CD8-positive, alpha-beta memory T cell (primary cell): ENCODE measurements around the gene ZNF469. TPM values are rescaled to one million over a fixed set of nuclear protein-coding genes. Genes with fewer than 3 reads are reported as not detected.

Experiments
- CTCF ChIA-PET: fragments of 350-600 bp; sonication (Branson Sonifier 250); formaldehyde crosslinking; loops from one replicate; lab custom pipeline; 2021; ENCODE audit warnings: antibody characterized with exemption; lab: Charles Lee
- POLR2A ChIA-PET: fragments of 350-600 bp; sonication (Branson Sonifier 250); formaldehyde crosslinking; loops from one replicate; lab custom pipeline; 2021; ENCODE audit warnings: antibody characterized with exemption; lab: Charles Lee
- DNase-seq, 5 donors: peaks; one replicate each; pipeline versions ENCODE4 v3.0.0 to v3.0.0-alpha.2; 2020 to 2022; ENCODE audit warnings: mixed read lengths in 1 of 5
- H3K27ac ChIP-seq: one replicate; pipeline ENCODE4 v1.7.0; 2013; ENCODE audit warnings: low read depth, mild to moderate bottlenecking, low read length, moderate library complexity
- H3K27me3 ChIP-seq: 2 replicates; pipeline ENCODE4 v1.7.0; 2013; ENCODE audit warnings: low read length, mild to moderate bottlenecking; ENCODE audit not compliant: insufficient read depth, poor library complexity, severe bottlenecking
- H3K36me3 ChIP-seq: 2 replicates; pipeline ENCODE4 v1.7.0; 2013; ENCODE audit warnings: mild to moderate bottlenecking, low read length, moderate library complexity; ENCODE audit not compliant: insufficient read depth
- H3K4me1 ChIP-seq: 2 replicates; pipeline ENCODE4 v1.7.0; 2013; ENCODE audit warnings: mild to moderate bottlenecking, low read length, moderate library complexity; ENCODE audit not compliant: insufficient read depth
- H3K4me3 ChIP-seq: 2 replicates; pipeline ENCODE4 v1.7.0; 2013; ENCODE audit warnings: mild to moderate bottlenecking, low read length
- H3K9me3 ChIP-seq: 2 replicates; pipeline ENCODE4 v1.7.0; 2013; ENCODE audit warnings: mild to moderate bottlenecking, low read length
- H3K27ac Mint-ChIP-seq, 8 donors: one replicate each; pipeline ENCODE4 v1.8.0; 2020 to 2021; ENCODE audit warnings: mixed read lengths in 8 of 8, mild to moderate bottlenecking in 6 of 8, inconsistent platforms in 3 of 8, moderate library complexity in 3 of 8
- H3K27me3 Mint-ChIP-seq, 2 donors: one replicate each; pipeline ENCODE4 v1.8.0; 2020 to 2021; ENCODE audit warnings: mixed read lengths in 2 of 2, mild to moderate bottlenecking in 1 of 2, moderate library complexity in 1 of 2
- H3K36me3 Mint-ChIP-seq, 3 donors: one replicate each; pipeline ENCODE4 v1.8.0; 2020 to 2021; ENCODE audit warnings: mixed read lengths in 3 of 3, inconsistent platforms in 1 of 3, mild to moderate bottlenecking in 1 of 3
- H3K4me1 Mint-ChIP-seq, 3 donors: one replicate each; pipeline ENCODE4 v1.8.0; 2020 to 2021; ENCODE audit warnings: mixed read lengths in 3 of 3, inconsistent platforms in 1 of 3, mild to moderate bottlenecking in 1 of 3
- H3K4me3 Mint-ChIP-seq, 7 donors: one replicate each; pipeline ENCODE4 v1.8.0; 2020 to 2021; ENCODE audit warnings: mixed read lengths in 7 of 7, mild to moderate bottlenecking in 6 of 7, moderate library complexity in 4 of 7, inconsistent platforms in 2 of 7
- H3K9me3 Mint-ChIP-seq, 5 donors: one replicate each; pipeline ENCODE4 v1.8.0; 2020 to 2022; ENCODE audit warnings: mixed read lengths in 5 of 5, mild to moderate bottlenecking in 3 of 5, moderate library complexity in 2 of 5, inconsistent platforms in 1 of 5
- polyA plus RNA-seq: library from polyadenylated mRNA; unstranded; fragments of 300-500 nt; fragmentation: Illumina TruSeq; gene quantifications from one replicate; pipeline ENCODE4 v1.2.3, GENCODE V29; 2021
- total RNA-seq, 2 experiments: library from RNA; stranded (reverse); gene quantifications; one replicate each; pipeline ENCODE4 v1.2.3, GENCODE V29; 2021

Gene ZNF469
- total and polyA plus RNA-seq, 3 experiments from 2014 or later = 0.23 to 1.7 (median 1.5) TPM

- no peaks in the 10 kb centered on the region for H3K27me3 ChIP-seq
- H3K36me3 Mint-ChIP-seq = no peaks in the 10 kb centered on the region
- no peak overlapping the region for H3K27ac Mint-ChIP-seq
- H3K4me3 ChIP-seq = no peak overlapping the region
- H3K9me3 Mint-ChIP-seq = no peaks in the 10 kb centered on the region
- H3K4me3 Mint-ChIP-seq = no peak overlapping the region
- CTCF ChIA-PET = no interaction called here
- H3K27me3 Mint-ChIP-seq = no peaks in the 10 kb centered on the region
- H3K9me3 ChIP-seq = no peaks in the 10 kb centered on the region
- H3K27ac ChIP-seq = no peak overlapping the region
- DNase-seq = no peak
- H3K4me1 Mint-ChIP-seq = peaks cover 0 to 6% (median 4%) of the 10 kb centered on the region in 3 donors
- H3K36me3 ChIP-seq = no peaks in the 10 kb centered on the region
- POLR2A ChIA-PET = no interaction called here
- peaks cover 7% of the 10 kb centered on the region for H3K4me1 ChIP-seq
Measured at GRCh38 chr16:88349903-88350900, 32.6 kb upstream of the ZNF469 start.

GRCh38 chr16:88350922-88351321 lies 31.8 kb upstream of the ZNF469 start:
- no peak overlapping the region for H3K27ac ChIP-seq
- peaks cover 7% of the 10 kb centered on the region for H3K4me1 ChIP-seq
- ChIA-PET CTCF (no interaction called here), POLR2A (no interaction called here)
- H3K4me3 Mint-ChIP-seq = no peak overlapping the region
- no peak for DNase-seq
- H3K36me3 ChIP-seq = no peaks in the 10 kb centered on the region
- H3K4me1 Mint-ChIP-seq = peaks cover 0 to 6% (median 4%) of the 10 kb centered on the region in 3 donors
- no peaks in the 10 kb centered on the region for H3K27me3 Mint-ChIP-seq
- no peaks in the 10 kb centered on the region for H3K27me3 ChIP-seq
- no peak overlapping the region for H3K27ac Mint-ChIP-seq
- H3K4me3 ChIP-seq = no peak overlapping the region
- no peaks in the 10 kb centered on the region for H3K9me3 Mint-ChIP-seq
- H3K9me3 ChIP-seq = no peaks in the 10 kb centered on the region
- H3K36me3 Mint-ChIP-seq = no peaks in the 10 kb centered on the region

GRCh38 chr16:88351491-88352101 lies 31.2 kb upstream of the ZNF469 start:
- ChIA-PET POLR2A (no interaction called here), CTCF (no interaction called here)
- no peak overlapping the region for H3K27ac ChIP-seq
- no peaks in the 10 kb centered on the region for H3K9me3 Mint-ChIP-seq
- H3K4me3 Mint-ChIP-seq = no peak overlapping the region
- no peak for DNase-seq
- no peak overlapping the region for H3K4me3 ChIP-seq
- no peak overlapping the region for H3K27ac Mint-ChIP-seq
- no peaks in the 10 kb centered on the region for H3K27me3 Mint-ChIP-seq
- H3K36me3 Mint-ChIP-seq = no peaks in the 10 kb centered on the region
- no peaks in the 10 kb centered on the region for H3K27me3 ChIP-seq
- H3K4me1 Mint-ChIP-seq = peaks cover 0 to 6% (median 4%) of the 10 kb centered on the region in 3 donors
- no peaks in the 10 kb centered on the region for H3K9me3 ChIP-seq
- no peaks in the 10 kb centered on the region for H3K36me3 ChIP-seq
- peaks cover 7% of the 10 kb centered on the region for H3K4me1 ChIP-seq

GRCh38 chr16:88352261-88353200 lies 30.2 kb upstream of the ZNF469 start:
- H3K4me3 ChIP-seq = no peak overlapping the region
- ChIA-PET POLR2A (no interaction called here), CTCF (no interaction called here)
- no peak for DNase-seq
- no peaks in the 10 kb centered on the region for H3K36me3 Mint-ChIP-seq
- peaks cover 0 to 6% (median 4%) of the 10 kb centered on the region in 3 donors for H3K4me1 Mint-ChIP-seq
- H3K9me3 ChIP-seq = no peaks in the 10 kb centered on the region
- no peak overlapping the region for H3K27ac ChIP-seq
- H3K27ac Mint-ChIP-seq = no peak overlapping the region
- no peaks in the 10 kb centered on the region for H3K27me3 Mint-ChIP-seq
- peaks cover 7% of the 10 kb centered on the region for H3K4me1 ChIP-seq
- H3K36me3 ChIP-seq = no peaks in the 10 kb centered on the region
- no peaks in the 10 kb centered on the region for H3K27me3 ChIP-seq
- H3K4me3 Mint-ChIP-seq = no peak overlapping the region
- no peaks in the 10 kb centered on the region for H3K9me3 Mint-ChIP-seq

- CTCF ChIA-PET = no interaction called here
- no peaks in the 10 kb centered on the region for H3K36me3 ChIP-seq
- POLR2A ChIA-PET = no interaction called here
- Mint-ChIP-seq H3K27me3 (no peaks in the 10 kb centered on the region), H3K36me3 (no peaks in the 10 kb centered on the region), H3K27ac (no peak overlapping the region), H3K4me1 (peaks cover 0 to 3% (median 1%) of the 10 kb centered on the region in 3 donors), H3K4me3 (no peak overlapping the region), H3K9me3 (no peaks in the 10 kb centered on the region)
- peaks cover under 1% of the 10 kb centered on the region for H3K4me1 ChIP-seq
- no peaks in the 10 kb centered on the region for H3K27me3 ChIP-seq
- no peak for DNase-seq
- no peak overlapping the region for H3K4me3 ChIP-seq
- H3K27ac ChIP-seq = no peak overlapping the region
- no peaks in the 10 kb centered on the region for H3K9me3 ChIP-seq
Measured at GRCh38 chr16:88353232-88353631, 29.5 kb upstream of the ZNF469 start.

- no peaks in the 10 kb centered on the region for H3K36me3 ChIP-seq
- Mint-ChIP-seq H3K4me1 (peaks cover 0 to 2% (median 0%) of the 10 kb centered on the region in 3 donors), H3K27ac (no peak overlapping the region), H3K4me3 (no peak overlapping the region), H3K36me3 (no peaks in the 10 kb centered on the region), H3K9me3 (no peaks in the 10 kb centered on the region), H3K27me3 (no peaks in the 10 kb centered on the region)
- no peaks in the 10 kb centered on the region for H3K27me3 ChIP-seq
- ChIA-PET CTCF (no interaction called here), POLR2A (no interaction called here)
- no peak overlapping the region for H3K27ac ChIP-seq
- no peak for DNase-seq
- no peaks in the 10 kb centered on the region for H3K4me1 ChIP-seq
- no peaks in the 10 kb centered on the region for H3K9me3 ChIP-seq
- no peak overlapping the region for H3K4me3 ChIP-seq
Measured at GRCh38 chr16:88353691-88354090, 29.1 kb upstream of the ZNF469 start.

GRCh38 chr16:88354229-88355092 lies 28.3 kb upstream of the ZNF469 start:
- no peaks in the 10 kb centered on the region for H3K36me3 ChIP-seq
- no peak overlapping the region for H3K4me3 Mint-ChIP-seq
- H3K27ac ChIP-seq = no peak overlapping the region
- CTCF ChIA-PET = no interaction called here
- H3K27me3 Mint-ChIP-seq = no peaks in the 10 kb centered on the region
- no peaks in the 10 kb centered on the region for H3K4me1 Mint-ChIP-seq
- H3K36me3 Mint-ChIP-seq = no peaks in the 10 kb centered on the region
- no peak overlapping the region for H3K4me3 ChIP-seq
- POLR2A ChIA-PET = no interaction called here
- no peak for DNase-seq
- H3K9me3 ChIP-seq = no peaks in the 10 kb centered on the region
- H3K27ac Mint-ChIP-seq = no peak overlapping the region
- H3K9me3 Mint-ChIP-seq = no peaks in the 10 kb centered on the region
- H3K4me1 ChIP-seq = no peaks in the 10 kb centered on the region
- no peaks in the 10 kb centered on the region for H3K27me3 ChIP-seq
